CD8-positive, alpha-beta memory T cell (primary cell): ENCODE data around the gene ANTXR2. TPM values are rescaled to one million over a fixed set of nuclear protein-coding genes. Genes with fewer than 3 reads are reported as not detected.

Source experiments
- CTCF ChIA-PET: fragments of 350-600 bp; sonication (Branson Sonifier 250); formaldehyde crosslinking; loops from one replicate; lab custom pipeline; 2021; ENCODE audit warnings: antibody characterized with exemption; lab: Charles Lee
- POLR2A ChIA-PET: fragments of 350-600 bp; sonication (Branson Sonifier 250); formaldehyde crosslinking; loops from one replicate; lab custom pipeline; 2021; ENCODE audit warnings: antibody characterized with exemption; lab: Charles Lee
- DNase-seq, 5 donors: peaks; one replicate each; pipeline versions ENCODE4 v3.0.0 to v3.0.0-alpha.2; 2020 to 2022; ENCODE audit warnings: mixed read lengths in 1 of 5
- H3K27ac ChIP-seq: one replicate; pipeline ENCODE4 v1.7.0; 2013; ENCODE audit warnings: low read depth, mild to moderate bottlenecking, low read length, moderate library complexity
- H3K27me3 ChIP-seq: 2 replicates; pipeline ENCODE4 v1.7.0; 2013; ENCODE audit warnings: low read length, mild to moderate bottlenecking; ENCODE audit not compliant: insufficient read depth, poor library complexity, severe bottlenecking
- H3K36me3 ChIP-seq: 2 replicates; pipeline ENCODE4 v1.7.0; 2013; ENCODE audit warnings: mild to moderate bottlenecking, low read length, moderate library complexity; ENCODE audit not compliant: insufficient read depth
- H3K4me1 ChIP-seq: 2 replicates; pipeline ENCODE4 v1.7.0; 2013; ENCODE audit warnings: mild to moderate bottlenecking, low read length, moderate library complexity; ENCODE audit not compliant: insufficient read depth
- H3K4me3 ChIP-seq: 2 replicates; pipeline ENCODE4 v1.7.0; 2013; ENCODE audit warnings: mild to moderate bottlenecking, low read length
- H3K9me3 ChIP-seq: 2 replicates; pipeline ENCODE4 v1.7.0; 2013; ENCODE audit warnings: mild to moderate bottlenecking, low read length
- H3K27ac Mint-ChIP-seq, 8 donors: one replicate each; pipeline ENCODE4 v1.8.0; 2020 to 2021; ENCODE audit warnings: mixed read lengths in 8 of 8, mild to moderate bottlenecking in 6 of 8, inconsistent platforms in 3 of 8, moderate library complexity in 3 of 8
- H3K27me3 Mint-ChIP-seq, 2 donors: one replicate each; pipeline ENCODE4 v1.8.0; 2020 to 2021; ENCODE audit warnings: mixed read lengths in 2 of 2, mild to moderate bottlenecking in 1 of 2, moderate library complexity in 1 of 2
- H3K36me3 Mint-ChIP-seq, 3 donors: one replicate each; pipeline ENCODE4 v1.8.0; 2020 to 2021; ENCODE audit warnings: mixed read lengths in 3 of 3, inconsistent platforms in 1 of 3, mild to moderate bottlenecking in 1 of 3
- H3K4me1 Mint-ChIP-seq, 3 donors: one replicate each; pipeline ENCODE4 v1.8.0; 2020 to 2021; ENCODE audit warnings: mixed read lengths in 3 of 3, inconsistent platforms in 1 of 3, mild to moderate bottlenecking in 1 of 3
- H3K4me3 Mint-ChIP-seq, 7 donors: one replicate each; pipeline ENCODE4 v1.8.0; 2020 to 2021; ENCODE audit warnings: mixed read lengths in 7 of 7, mild to moderate bottlenecking in 6 of 7, moderate library complexity in 4 of 7, inconsistent platforms in 2 of 7
- H3K9me3 Mint-ChIP-seq, 5 donors: one replicate each; pipeline ENCODE4 v1.8.0; 2020 to 2022; ENCODE audit warnings: mixed read lengths in 5 of 5, mild to moderate bottlenecking in 3 of 5, moderate library complexity in 2 of 5, inconsistent platforms in 1 of 5
- polyA plus RNA-seq: library from polyadenylated mRNA; unstranded; fragments of 300-500 nt; fragmentation: Illumina TruSeq; gene quantifications from one replicate; pipeline ENCODE4 v1.2.3, GENCODE V29; 2021
- total RNA-seq, 2 experiments: library from RNA; stranded (reverse); gene quantifications; one replicate each; pipeline ENCODE4 v1.2.3, GENCODE V29; 2021

The ANTXR2 gene
- total and polyA plus RNA-seq, 3 experiments from 2014 or later = 18.2 to 44.2 (median 20.6) TPM

DNA sequence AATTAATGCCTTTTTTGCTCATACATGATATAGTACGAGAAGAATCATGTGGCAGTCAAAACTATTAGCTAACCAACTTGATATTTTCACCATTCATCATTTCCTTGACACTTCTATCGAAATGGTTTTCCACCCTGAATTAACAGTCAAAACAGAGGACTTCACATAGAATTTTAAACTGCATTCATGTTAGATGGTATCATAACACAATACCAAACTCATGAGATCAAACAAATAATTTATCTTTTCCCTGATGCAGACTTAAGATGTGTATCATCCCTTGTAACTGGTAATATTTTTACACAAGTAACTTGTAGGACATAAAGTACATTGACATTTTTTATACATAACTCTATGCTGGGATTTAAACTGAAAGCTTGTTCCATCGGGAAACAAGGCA, 18.2 kb upstream of the ANTXR2 start:
- no peak overlapping the region for H3K4me3 ChIP-seq
- DNase-seq = no peak
- no peaks in the 10 kb centered on the region for H3K36me3 ChIP-seq
- H3K4me1 ChIP-seq = no peaks in the 10 kb centered on the region
- POLR2A ChIA-PET = no interaction called here
- no peaks in the 10 kb centered on the region for H3K9me3 ChIP-seq
- Mint-ChIP-seq H3K36me3 (peaks cover 0 to 5% (median 0%) of the 10 kb centered on the region in 3 donors), H3K27ac (no peak overlapping the region), H3K4me3 (no peak overlapping the region), H3K27me3 (peaks cover 1 to 28% of the 10 kb centered on the region in 2 donors), H3K4me1 (no peaks in the 10 kb centered on the region), H3K9me3 (no peaks in the 10 kb centered on the region)
- H3K27ac ChIP-seq = no peak overlapping the region
- CTCF ChIA-PET = interaction anchor here (1.5 to 1.7 kb wide), 2 partner anchors 10 to 12 kb away, joined by 3 to 4 read pairs; no protein-coding TSS in a partner anchor
- no peaks in the 10 kb centered on the region for H3K27me3 ChIP-seq

DNA sequence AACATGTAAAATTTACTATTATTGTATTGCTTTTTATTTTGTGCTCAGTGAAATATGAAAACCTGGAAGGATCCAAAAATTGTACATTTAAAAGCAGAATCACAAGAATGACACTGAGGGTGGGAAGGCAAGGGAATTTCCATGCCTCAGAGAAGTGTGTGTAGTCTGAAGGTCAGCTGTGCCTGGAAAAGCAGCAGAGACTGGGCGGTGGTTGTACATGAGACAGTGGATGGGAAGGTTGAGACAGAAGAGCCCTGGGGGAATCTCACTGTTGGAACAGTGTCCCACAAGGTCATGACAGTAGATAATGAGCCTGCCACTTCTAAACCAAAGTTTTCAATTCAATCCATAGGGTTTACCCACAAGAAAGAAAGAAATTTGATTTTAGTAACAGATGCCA, 17.1 kb upstream of the ANTXR2 start:
- Mint-ChIP-seq H3K36me3 (peaks cover 0 to 5% (median 0%) of the 10 kb centered on the region in 3 donors), H3K9me3 (no peaks in the 10 kb centered on the region), H3K4me3 (no peak overlapping the region), H3K4me1 (no peaks in the 10 kb centered on the region), H3K27me3 (peaks cover 1 to 24% of the 10 kb centered on the region in 2 donors), H3K27ac (no peak overlapping the region)
- Histone ChIP-seq H3K9me3 (no peaks in the 10 kb centered on the region), H3K36me3 (no peaks in the 10 kb centered on the region), H3K4me3 (no peak overlapping the region), H3K27ac (no peak overlapping the region), H3K4me1 (no peaks in the 10 kb centered on the region), H3K27me3 (no peaks in the 10 kb centered on the region)
- CTCF ChIA-PET = interaction anchor here (1.5 to 1.7 kb wide), 2 partner anchors 9 to 11 kb away, joined by 3 to 4 read pairs; no protein-coding TSS in a partner anchor
- POLR2A ChIA-PET = no interaction called here
- no peak for DNase-seq

DNA sequence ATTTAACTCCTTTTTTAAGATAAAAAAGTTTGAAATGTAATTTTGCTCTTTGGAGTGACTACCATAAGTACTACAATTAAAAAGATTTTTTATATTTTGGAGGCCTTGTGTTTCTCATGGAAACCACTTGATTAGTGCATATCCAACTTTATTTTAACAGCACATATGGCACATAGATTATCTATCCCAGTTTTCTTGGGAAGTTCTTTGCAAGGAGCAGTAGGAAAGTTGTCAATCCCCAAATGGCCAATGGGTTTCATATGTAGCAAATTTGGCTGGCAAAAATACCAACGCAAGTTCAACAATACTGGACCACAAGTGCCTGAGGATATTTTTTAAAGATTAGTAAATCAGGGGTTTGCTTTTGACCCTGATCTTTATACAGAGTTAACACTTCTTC, 15.4 kb upstream of the ANTXR2 start:
- no peaks in the 10 kb centered on the region for H3K9me3 Mint-ChIP-seq
- Histone ChIP-seq H3K36me3 (no peaks in the 10 kb centered on the region), H3K9me3 (no peaks in the 10 kb centered on the region), H3K4me1 (no peaks in the 10 kb centered on the region), H3K27ac (no peak overlapping the region), H3K4me3 (no peak overlapping the region), H3K27me3 (no peaks in the 10 kb centered on the region)
- POLR2A ChIA-PET = no interaction called here
- no peaks in the 10 kb centered on the region for H3K4me1 Mint-ChIP-seq
- no peak overlapping the region for H3K27ac Mint-ChIP-seq
- H3K36me3 Mint-ChIP-seq = peaks cover 0 to 5% (median 0%) of the 10 kb centered on the region in 3 donors
- no peak overlapping the region for H3K4me3 Mint-ChIP-seq
- no peak for DNase-seq
- CTCF ChIA-PET = no interaction called here
- H3K27me3 Mint-ChIP-seq = peaks cover 1 to 27% of the 10 kb centered on the region in 2 donors

DNA sequence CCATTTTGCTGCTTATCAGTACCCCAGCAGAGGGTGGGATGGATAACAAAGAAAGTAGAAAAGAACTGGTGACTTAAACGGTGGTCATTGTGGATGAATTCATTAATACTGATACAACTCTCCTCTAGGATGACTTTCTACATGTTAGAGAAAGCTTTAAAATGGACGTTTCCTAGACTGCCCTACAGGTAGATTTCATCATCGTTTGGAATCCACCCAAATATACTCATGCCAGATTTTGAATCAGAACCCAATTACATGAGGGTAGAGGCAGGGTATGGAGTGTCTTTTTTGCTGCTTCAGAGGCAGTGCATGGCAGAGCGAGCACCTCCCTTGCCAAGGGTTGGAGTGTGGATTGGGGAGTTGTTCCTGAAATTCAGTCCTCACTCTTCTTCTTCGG, 13.3 kb upstream of the ANTXR2 start:
- H3K4me1 Mint-ChIP-seq = no peaks in the 10 kb centered on the region
- peaks cover 0 to 5% (median 0%) of the 10 kb centered on the region in 3 donors for H3K36me3 Mint-ChIP-seq
- no peak overlapping the region for H3K4me3 Mint-ChIP-seq
- DNase-seq = no peak
- H3K27me3 Mint-ChIP-seq = peaks cover 1 to 22% of the 10 kb centered on the region in 2 donors
- H3K27ac Mint-ChIP-seq = no peak overlapping the region
- Histone ChIP-seq H3K36me3 (no peaks in the 10 kb centered on the region), H3K4me3 (no peak overlapping the region), H3K27ac (no peak overlapping the region), H3K27me3 (no peaks in the 10 kb centered on the region), H3K9me3 (no peaks in the 10 kb centered on the region), H3K4me1 (no peaks in the 10 kb centered on the region)
- ChIA-PET POLR2A (no interaction called here), CTCF (no interaction called here)
- no peaks in the 10 kb centered on the region for H3K9me3 Mint-ChIP-seq

DNA sequence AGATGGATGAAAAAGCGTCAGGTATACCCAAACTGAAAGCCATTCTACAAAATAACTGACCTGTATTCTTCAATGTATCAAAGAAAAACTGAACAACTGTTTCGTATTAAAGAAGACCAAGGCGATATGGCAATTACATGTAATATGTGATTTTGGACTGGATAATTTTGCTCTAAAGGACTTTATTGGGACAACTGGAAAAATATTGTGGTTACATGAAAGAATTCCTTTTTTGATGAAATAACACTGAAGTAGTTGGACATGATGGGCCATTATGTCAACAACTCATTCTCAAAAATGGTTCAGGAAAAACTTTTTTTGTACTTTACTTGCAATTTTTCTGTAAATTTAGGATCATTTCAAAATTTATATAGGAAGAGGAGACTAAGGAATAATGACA, 12.1 kb upstream of the ANTXR2 start:
- no peak overlapping the region for H3K4me3 Mint-ChIP-seq
- no peaks in the 10 kb centered on the region for H3K4me1 Mint-ChIP-seq
- no peak for DNase-seq
- peaks cover 1 to 19% of the 10 kb centered on the region in 2 donors for H3K27me3 Mint-ChIP-seq
- Histone ChIP-seq H3K27me3 (no peaks in the 10 kb centered on the region), H3K9me3 (no peaks in the 10 kb centered on the region), H3K4me3 (no peak overlapping the region), H3K4me1 (no peaks in the 10 kb centered on the region), H3K27ac (no peak overlapping the region), H3K36me3 (no peaks in the 10 kb centered on the region)
- CTCF ChIA-PET = no interaction called here
- H3K36me3 Mint-ChIP-seq = peaks cover 0 to 5% (median 0%) of the 10 kb centered on the region in 3 donors
- no peak overlapping the region for H3K27ac Mint-ChIP-seq
- POLR2A ChIA-PET = no interaction called here
- no peaks in the 10 kb centered on the region for H3K9me3 Mint-ChIP-seq

DNA sequence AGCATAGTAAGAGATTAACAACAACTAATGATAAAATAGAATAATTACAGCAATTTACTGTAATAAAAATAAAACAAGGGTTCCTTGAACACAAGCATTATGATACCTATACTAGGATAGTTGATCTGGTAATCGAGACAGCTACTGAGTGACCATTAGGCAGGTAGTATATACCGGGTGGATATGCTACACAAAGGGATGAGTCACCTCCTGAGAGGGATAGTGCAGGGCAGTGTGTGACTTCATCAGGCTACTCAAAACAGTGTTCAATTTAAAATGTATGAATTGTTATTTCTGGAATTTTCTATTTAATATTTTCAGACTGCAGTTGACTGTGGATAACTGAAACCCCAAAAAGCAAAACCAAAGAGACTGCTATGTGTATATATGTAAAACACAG, 9.7 kb upstream of the ANTXR2 start:
- Histone ChIP-seq H3K4me1 (no peaks in the 10 kb centered on the region), H3K27ac (no peak overlapping the region), H3K9me3 (no peaks in the 10 kb centered on the region), H3K36me3 (no peaks in the 10 kb centered on the region), H3K4me3 (no peak overlapping the region), H3K27me3 (no peaks in the 10 kb centered on the region)
- H3K36me3 Mint-ChIP-seq = peaks cover 0 to 2% (median under 1%) of the 10 kb centered on the region in 3 donors
- no peak overlapping the region for H3K4me3 Mint-ChIP-seq
- ChIA-PET POLR2A (no interaction called here), CTCF (no interaction called here)
- no peak overlapping the region for H3K27ac Mint-ChIP-seq
- peaks cover 7 to 19% of the 10 kb centered on the region in 2 donors for H3K27me3 Mint-ChIP-seq
- peaks cover 0 to 8% (median 4%) of the 10 kb centered on the region in 3 donors for H3K4me1 Mint-ChIP-seq
- DNase-seq = no peak
- no peaks in the 10 kb centered on the region for H3K9me3 Mint-ChIP-seq

DNA sequence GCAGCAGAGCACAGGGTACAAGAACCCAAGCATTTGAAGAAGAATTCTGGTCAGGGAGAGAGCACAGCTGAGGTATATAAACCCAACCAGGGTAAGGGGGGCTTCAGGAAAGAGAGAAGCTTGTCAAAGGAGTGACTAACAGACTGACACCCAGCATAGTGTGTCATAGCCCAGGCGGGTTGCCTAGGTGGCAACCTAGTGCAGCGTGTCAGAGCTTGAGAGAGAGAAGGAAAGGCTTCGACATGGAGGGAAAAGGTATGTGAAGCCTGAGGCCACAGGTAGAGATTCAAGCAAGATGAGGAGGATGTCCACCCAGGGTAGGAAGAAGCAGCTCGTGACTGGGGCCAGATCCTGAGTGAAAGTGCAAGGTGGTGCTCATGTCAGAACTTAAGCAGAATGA, 8.5 kb upstream of the ANTXR2 start:
- POLR2A ChIA-PET = interaction anchor here (0.6 kb wide), 1 partner anchor 298 kb away, joined by 5 read pairs; no protein-coding TSS in a partner anchor
- Mint-ChIP-seq H3K27ac (peak overlapping the region in 1 of 8 donors; percentile 66), H3K4me1 (peaks cover 0 to 13% (median 7%) of the 10 kb centered on the region in 3 donors), H3K9me3 (no peaks in the 10 kb centered on the region), H3K36me3 (peaks cover 0 to 2% (median 0%) of the 10 kb centered on the region in 3 donors), H3K4me3 (no peak overlapping the region), H3K27me3 (peaks cover 5 to 13% of the 10 kb centered on the region in 2 donors)
- Histone ChIP-seq H3K9me3 (no peaks in the 10 kb centered on the region), H3K4me1 (no peaks in the 10 kb centered on the region), H3K36me3 (no peaks in the 10 kb centered on the region), H3K4me3 (no peak overlapping the region), H3K27ac (no peak overlapping the region), H3K27me3 (no peaks in the 10 kb centered on the region)
- CTCF ChIA-PET = interaction anchor here (1.4 to 1.7 kb wide), 2 partner anchors 9 to 14 kb away, joined by 4 to 5 read pairs; no protein-coding TSS in a partner anchor
- no peak for DNase-seq

DNA sequence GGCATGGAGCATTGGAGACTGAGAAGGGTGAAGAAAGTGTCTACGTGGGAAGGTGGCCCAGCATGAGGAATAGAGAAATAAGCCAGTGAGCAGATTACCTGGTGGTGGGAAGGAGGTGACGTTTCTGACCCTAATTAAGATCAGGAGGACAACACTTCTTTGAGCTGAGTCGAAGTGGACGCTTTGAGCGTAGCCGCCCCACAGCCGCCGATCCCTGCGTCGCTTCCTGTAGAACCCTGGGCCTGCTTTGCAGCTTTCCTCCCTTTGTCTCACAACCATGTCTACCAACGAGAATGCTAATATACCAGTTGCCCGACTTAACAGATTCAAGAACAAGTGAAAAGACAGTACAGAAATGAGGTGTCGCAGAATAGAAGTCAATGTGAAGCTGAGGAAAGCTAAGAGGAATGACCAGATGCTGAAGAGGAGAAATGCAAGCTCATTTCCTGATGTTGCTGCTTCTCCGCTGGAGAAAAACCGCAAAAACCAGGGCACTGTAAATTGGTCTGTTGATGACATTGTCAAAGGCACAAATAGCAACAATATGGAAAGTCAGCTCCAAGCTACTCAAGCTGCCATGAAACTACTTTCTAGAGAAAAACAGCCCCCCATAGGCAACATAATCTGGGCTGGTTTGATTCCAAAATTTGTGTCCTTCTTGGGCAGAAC, 6.4 kb upstream of the ANTXR2 start:
- Histone ChIP-seq H3K36me3 (no peaks in the 10 kb centered on the region), H3K9me3 (no peaks in the 10 kb centered on the region), H3K4me1 (peaks cover 7% of the 10 kb centered on the region), H3K4me3 (no peak overlapping the region), H3K27ac (no peak overlapping the region), H3K27me3 (no peaks in the 10 kb centered on the region)
- Mint-ChIP-seq H3K9me3 (no peaks in the 10 kb centered on the region), H3K4me3 (no peak overlapping the region), H3K4me1 (peaks cover 3 to 35% (median 11%) of the 10 kb centered on the region in 3 donors), H3K27me3 (peaks cover 4 to 5% of the 10 kb centered on the region in 2 donors), H3K36me3 (peaks cover 0 to 2% (median 0%) of the 10 kb centered on the region in 3 donors), H3K27ac (no peak overlapping the region)
- ChIA-PET POLR2A (no interaction called here), CTCF (interaction anchor here (1.0 to 1.7 kb wide), 4 partner anchors 11 to 123 kb away, joined by 3 to 6 read pairs (median 3); no protein-coding TSS in a partner anchor)
- DNase-seq = no peak
